LoVo (cell line): Measurements from ENCODE around the gene DERA.

Experiments
- DNase-seq: peaks from one replicate; pipeline ENCODE4 v3.0.0-alpha.2; 2016; ENCODE audit warnings: low spot score

DERA gene

DNA sequence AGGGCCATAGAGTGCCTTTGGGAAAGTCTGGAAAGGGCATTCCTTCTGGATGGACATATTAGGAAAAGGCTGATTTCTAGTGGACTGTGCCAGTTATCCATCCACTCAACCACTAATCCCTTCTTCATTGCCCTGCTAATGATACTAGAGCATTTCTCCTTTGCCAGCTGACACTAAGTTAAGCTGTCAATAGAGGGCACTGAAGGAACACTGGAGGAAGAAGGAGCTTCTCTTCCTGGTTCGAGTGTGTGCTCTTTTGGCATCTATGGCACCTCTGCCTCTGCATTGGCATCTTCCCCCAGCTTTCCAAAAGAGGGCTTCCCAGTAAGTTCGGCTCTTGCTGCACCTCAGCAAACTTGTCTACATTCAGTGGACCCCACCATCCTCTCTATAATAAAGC is 165.4 kb downstream of the DERA start:
- DNase-seq = peak; percentile 45

DNA sequence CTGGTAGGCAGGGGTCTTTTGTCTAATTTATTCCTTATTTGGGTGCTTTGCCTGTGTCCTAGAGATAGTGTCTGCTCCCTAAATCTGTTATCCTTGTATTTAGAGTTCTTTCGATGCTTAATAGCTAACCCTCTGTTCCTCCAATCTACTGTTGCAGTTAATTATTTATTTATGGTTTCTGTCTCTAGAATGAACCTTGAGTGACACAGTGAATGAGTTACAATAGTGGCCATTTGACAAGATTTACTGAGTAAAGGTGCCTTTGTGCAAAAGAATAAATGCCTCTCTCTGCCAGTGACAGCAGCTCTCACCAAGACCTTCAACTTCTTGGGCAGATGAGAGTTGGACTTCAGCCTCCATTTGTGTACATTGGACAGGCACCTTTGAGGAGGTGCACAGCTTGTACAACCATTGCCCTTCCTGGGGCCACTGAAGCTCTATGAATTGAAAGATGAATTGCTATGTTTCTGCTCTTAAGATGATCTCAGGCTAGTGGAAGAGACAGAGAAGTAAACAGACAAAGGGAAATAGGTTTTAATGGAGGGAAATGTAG is 165.9 kb downstream of the DERA start:
- DNase-seq = no peak

DNA sequence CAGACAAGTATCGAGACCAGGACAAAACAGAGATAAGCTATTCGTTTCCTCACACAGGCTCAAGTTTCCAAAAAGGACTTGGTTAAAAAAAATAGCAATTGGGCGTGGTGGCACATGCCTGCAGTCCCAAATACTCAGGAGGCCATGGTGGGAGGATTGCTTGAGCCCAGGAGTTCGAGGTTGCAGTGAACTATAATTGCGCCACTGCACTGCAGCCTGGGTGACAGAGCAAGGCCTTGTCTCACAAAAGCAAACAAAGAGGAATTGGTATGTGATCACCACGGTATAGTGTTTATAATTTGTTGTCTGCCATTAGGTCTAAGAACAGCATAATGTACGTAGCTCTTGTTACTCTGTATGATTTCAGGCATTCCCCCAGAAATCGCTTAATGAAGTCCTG is 175.3 kb downstream of the DERA start:
- no peak for DNase-seq

DNA sequence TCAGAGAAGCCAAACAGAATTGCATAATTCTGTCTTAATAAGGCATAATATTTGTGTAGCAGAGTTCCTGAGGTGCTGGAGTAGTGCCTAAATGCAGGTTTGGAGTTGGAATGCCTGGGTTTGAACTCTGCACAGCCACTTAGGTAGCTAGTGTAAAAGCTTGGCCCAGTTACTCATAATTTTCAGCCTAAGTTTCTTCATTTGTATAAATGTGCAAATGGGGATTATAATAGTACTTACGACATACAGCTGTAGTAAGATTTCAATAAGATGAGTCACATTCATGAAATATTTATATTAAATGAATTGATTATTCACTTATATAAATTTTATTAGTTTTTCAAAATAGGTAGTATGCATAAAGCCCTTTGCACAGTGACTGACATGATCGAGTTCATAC is 175.8 kb downstream of the DERA start:
- DNase-seq = no peak
